A673 (cell line): Measurements from ENCODE around the gene LRP6. TPM values are rescaled to one million over a fixed set of nuclear protein-coding genes. Genes with fewer than 3 reads are reported as not detected.

Experiments
- BruUV-seq: library from RNA; stranded (reverse); fragments of 400-500 nt; replicated peaks from 2 replicates; lab custom pipeline; 2021; lab: Mats Ljungman, UMichigan
- CTCF ChIA-PET: fragments of 300-600 bp; sonication (Branson Sonifier 250); formaldehyde crosslinking; loops from one replicate; lab custom pipeline; 2022; ENCODE audit warnings: antibody characterized with exemption; lab: Charles Lee
- POLR2A ChIA-PET: fragments of 300-600 bp; sonication (Branson Sonifier 250); formaldehyde crosslinking; loops from one replicate; lab custom pipeline; 2022; ENCODE audit warnings: antibody characterized with exemption; ENCODE audit not compliant: low non-redundant PET; lab: Charles Lee
- DNase-seq: peaks from one replicate; pipeline ENCODE4 v3.0.0-alpha.2; 2015; ENCODE audit warnings: low spot score
- H3K27ac ChIP-seq: fragments of 200-600 bp; sonication (generic); 2 replicates; pipeline ENCODE4 v1.5.1; 2016; ENCODE audit warnings: mixed run types, low read depth, mild to moderate bottlenecking, mixed read lengths, antibody characterized with exemption, low read length; ENCODE audit not compliant: poor library complexity, severe bottlenecking
- H3K27me3 ChIP-seq: fragments of 200-600 bp; sonication (generic); replicated peaks from 2 replicates; pipeline ENCODE4 v1.6.1; 2017; ENCODE audit warnings: mixed run types, low read depth, mild to moderate bottlenecking, mixed read lengths, antibody characterized with exemption, low read length; ENCODE audit not compliant: insufficient read depth, poor library complexity
- H3K36me3 ChIP-seq: fragments of 200-600 bp; sonication (generic); 2 replicates; pipeline ENCODE4 v1.6.1; 2016; ENCODE audit warnings: mixed run types, mild to moderate bottlenecking, mixed read lengths, antibody characterized with exemption, low read length; ENCODE audit not compliant: insufficient read depth, poor library complexity, severe bottlenecking
- H3K4me1 ChIP-seq: fragments of 200-600 bp; sonication (generic); 2 replicates; pipeline ENCODE4 v1.6.1; 2017; ENCODE audit warnings: mixed run types, mild to moderate bottlenecking, mixed read lengths, antibody characterized with exemption, low read length; ENCODE audit not compliant: insufficient read depth, poor library complexity, severe bottlenecking
- H3K4me3 ChIP-seq: fragments of 200-600 bp; sonication (generic); 2 replicates; pipeline ENCODE4 v1.5.1; 2016; ENCODE audit warnings: low read depth, mixed run types, mild to moderate bottlenecking, mixed read lengths, low read length; ENCODE audit not compliant: poor library complexity, severe bottlenecking
- H3K9me3 ChIP-seq: fragments of 200-600 bp; sonication (generic); 2 replicates; pipeline ENCODE4 v1.6.1; 2016; ENCODE audit warnings: mixed run types, low read depth, mild to moderate bottlenecking, mixed read lengths, antibody characterized with exemption, low read length; ENCODE audit not compliant: poor library complexity, severe bottlenecking
- CTCF ChIP-seq: fragments of 300-800, 200-600 bp; sonication (generic); conservative IDR thresholded peaks from 2 replicates; pipeline ENCODE4 v1.5.1; 2017; ENCODE audit warnings: low read depth, mild to moderate bottlenecking, antibody characterized with exemption, low read length, moderate library complexity, mixed read lengths
- EZH2 ChIP-seq: fragments of 200-600 bp; sonication (generic); IDR thresholded peaks from 2 replicates; pipeline ENCODE4 v1.6.1; 2017; ENCODE audit warnings: borderline replicate concordance, low read depth, mild to moderate bottlenecking, mixed read lengths, antibody characterized with exemption, low read length; ENCODE audit not compliant: poor library complexity, severe bottlenecking
- intact Hi-C: fragments of 100-400 bp; cut with micrococcal nuclease; formaldehyde crosslinking; loops from one replicate; pipeline ENCODE4 v1.10.0; 2022; ENCODE audit not compliant: unreplicated experiment
- total RNA-seq: library from RNA; stranded (reverse); gene quantifications from 2 replicates; pipeline ENCODE4 v1.2.3, GENCODE V29; 2021

The LRP6 gene
- total RNA-seq, 1 experiment from 2014 or later, result 97.4 TPM

DNA sequence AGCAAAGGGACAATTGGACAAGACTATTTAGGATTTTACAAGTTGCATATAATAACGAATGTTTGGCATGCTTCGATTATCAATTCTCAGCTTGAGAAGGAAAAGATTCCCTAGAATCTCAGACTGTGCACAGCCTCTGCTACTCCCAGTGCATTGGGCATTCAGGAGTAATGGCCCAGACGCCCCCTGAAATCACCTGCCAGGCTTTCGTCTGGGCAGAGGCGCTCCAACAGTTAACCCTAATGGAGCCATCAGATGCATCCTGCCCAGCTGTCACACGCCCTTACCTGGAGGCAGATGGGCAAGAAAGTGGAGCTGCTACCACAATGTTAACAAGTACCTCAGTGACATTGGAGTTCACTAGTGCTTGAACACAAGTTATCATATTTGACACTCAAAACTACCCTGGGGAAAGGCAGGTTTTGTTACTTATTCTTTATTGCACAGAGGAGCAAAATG lies 927 bp upstream of the LRP6 start:
- Histone ChIP-seq H3K27ac (peak overlapping the region; percentile 100), H3K4me3 (peak overlapping the region; percentile 90), H3K9me3 (no peaks in the 10 kb centered on the region), H3K27me3 (no peaks in the 10 kb centered on the region), H3K36me3 (no peaks in the 10 kb centered on the region), H3K4me1 (peaks cover 16% of the 10 kb centered on the region)
- DNase-seq, result no peak
- ChIA-PET CTCF (no interaction called here), POLR2A (no interaction called here)
- TF ChIP-seq EZH2 (no peak), CTCF (no peak)
- intact Hi-C loops, result loop anchor here (5.0 to 10.0 kb wide), 2 partner anchors 60 to 123 kb away; no protein-coding TSS in a partner anchor
- BruUV-seq, result TSS peak; percentile 93

- BruUV-seq, result no TSS peak
- ChIA-PET CTCF (interaction anchor here (1.2 kb wide), 1 partner anchor 16 kb away, joined by 3 read pairs; no protein-coding TSS in a partner anchor), POLR2A (interaction anchor here (0.5 to 1.0 kb wide), 5 partner anchors 25 to 94 kb away, joined by 3 to 4 read pairs (median 4); no protein-coding TSS in a partner anchor)
- intact Hi-C loops, result loop anchor here (5.0 to 10.0 kb wide), 2 partner anchors 61 to 122 kb away; no protein-coding TSS in a partner anchor
- Histone ChIP-seq H3K9me3 (no peaks in the 10 kb centered on the region), H3K27me3 (no peaks in the 10 kb centered on the region), H3K36me3 (no peaks in the 10 kb centered on the region), H3K4me3 (peak overlapping the region; percentile 90), H3K4me1 (peaks cover 16% of the 10 kb centered on the region), H3K27ac (peak overlapping the region; percentile 100)
- no peak for DNase-seq
- TF ChIP-seq CTCF (no peak), EZH2 (no peak)
Observed at GRCh38 chr12:12266389-12266872, 413 bp downstream of the LRP6 start.

DNA sequence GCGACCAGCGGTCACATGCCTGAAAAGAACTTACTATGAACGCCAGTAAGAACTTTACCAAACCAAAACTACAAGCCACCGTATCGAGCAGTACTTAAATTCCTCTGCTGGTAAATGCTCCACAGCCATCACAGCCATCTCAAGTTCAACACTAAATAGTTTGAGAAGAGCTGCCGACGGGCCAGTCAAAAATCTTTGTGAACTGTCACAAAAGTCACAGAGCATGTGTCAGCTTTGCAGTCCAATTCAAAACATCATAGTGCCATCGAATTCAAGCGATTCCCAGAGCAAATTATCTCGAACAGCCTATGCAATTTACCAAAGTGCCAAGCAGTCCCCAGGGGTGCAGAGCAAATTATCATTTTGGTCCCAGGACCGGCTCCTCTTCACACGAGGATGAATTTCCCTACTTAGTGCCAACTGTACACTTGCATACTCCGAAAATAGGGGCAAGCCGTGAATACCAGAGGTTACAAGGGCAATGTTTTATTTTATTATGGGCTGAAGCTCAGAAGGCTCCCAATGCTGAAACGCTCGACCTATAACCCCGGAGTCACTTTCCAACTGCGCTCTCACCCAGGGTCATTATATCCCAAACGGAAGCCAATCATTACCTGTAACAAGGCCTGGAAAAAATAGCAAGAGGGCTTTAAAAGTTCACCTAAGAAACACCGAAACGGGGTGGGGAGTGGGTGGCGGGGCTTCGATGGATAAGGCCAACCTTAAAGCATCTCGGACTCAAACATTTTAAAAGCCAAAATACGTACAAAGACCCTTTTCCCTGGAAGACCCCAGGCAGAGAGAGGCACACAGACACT lies 1.1 kb downstream of the LRP6 start:
- Histone ChIP-seq H3K9me3 (no peaks in the 10 kb centered on the region), H3K36me3 (no peaks in the 10 kb centered on the region), H3K4me1 (peaks cover 16% of the 10 kb centered on the region), H3K27me3 (no peaks in the 10 kb centered on the region), H3K27ac (peak overlapping the region; percentile 100), H3K4me3 (peak overlapping the region; percentile 90)
- DNase-seq, result peak; percentile 62
- TF ChIP-seq EZH2 (no peak), CTCF (no peak)
- ChIA-PET POLR2A (interaction anchor here (0.5 kb wide), 1 partner anchor 70 kb away, joined by 4 read pairs; no protein-coding TSS in a partner anchor), CTCF (interaction anchor here (0.6 to 1.2 kb wide), 3 partner anchors 17 to 480 kb away, joined by 3 to 10 read pairs (median 3); no protein-coding TSS in a partner anchor)
- BruUV-seq, result no TSS peak
- intact Hi-C loops, result loop anchor here (5.0 to 10.0 kb wide), 2 partner anchors 62 to 121 kb away; no protein-coding TSS in a partner anchor
